GM20000 (cell line): Measurements from ENCODE around the gene ARSB.

Experiments
- DNase-seq: peaks from one replicate; pipeline ENCODE4 v3.0.0; 2012; ENCODE audit warnings: low spot score
- CTCF ChIP-seq: IDR thresholded peaks from 2 replicates; pipeline ENCODE4 v1.5.1; 2012; ENCODE audit warnings: mild to moderate bottlenecking, control low read depth; ENCODE audit errors: extremely low read depth, missing control alignments

ARSB gene

DNA sequence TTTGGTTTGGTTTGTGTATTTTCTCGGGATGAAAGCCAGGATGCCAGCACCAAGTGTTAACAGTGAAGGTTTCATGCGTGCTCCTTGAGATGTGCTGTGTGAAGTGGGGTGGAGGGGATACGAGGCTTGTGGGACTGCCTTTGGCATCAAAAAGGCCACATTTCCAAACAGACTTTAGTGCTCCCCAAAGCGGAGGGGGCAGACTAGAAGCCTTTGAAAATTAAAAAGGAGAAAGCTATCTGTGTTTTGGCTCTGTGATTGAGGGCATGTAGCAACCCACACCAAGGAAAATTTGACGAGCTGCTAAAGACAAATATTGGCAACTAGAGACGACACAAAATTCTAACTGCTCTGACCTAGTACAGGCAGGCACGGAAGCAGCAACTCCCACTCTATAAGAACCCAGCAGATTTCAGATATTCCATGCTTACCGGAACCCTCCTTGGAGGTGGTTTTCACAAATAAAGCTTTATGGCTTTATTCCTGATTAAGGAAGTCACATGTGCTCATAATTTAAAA, 154.5 kb downstream of the ARSB start:
- no peak for TF ChIP-seq CTCF
- no peak for DNase-seq

DNA sequence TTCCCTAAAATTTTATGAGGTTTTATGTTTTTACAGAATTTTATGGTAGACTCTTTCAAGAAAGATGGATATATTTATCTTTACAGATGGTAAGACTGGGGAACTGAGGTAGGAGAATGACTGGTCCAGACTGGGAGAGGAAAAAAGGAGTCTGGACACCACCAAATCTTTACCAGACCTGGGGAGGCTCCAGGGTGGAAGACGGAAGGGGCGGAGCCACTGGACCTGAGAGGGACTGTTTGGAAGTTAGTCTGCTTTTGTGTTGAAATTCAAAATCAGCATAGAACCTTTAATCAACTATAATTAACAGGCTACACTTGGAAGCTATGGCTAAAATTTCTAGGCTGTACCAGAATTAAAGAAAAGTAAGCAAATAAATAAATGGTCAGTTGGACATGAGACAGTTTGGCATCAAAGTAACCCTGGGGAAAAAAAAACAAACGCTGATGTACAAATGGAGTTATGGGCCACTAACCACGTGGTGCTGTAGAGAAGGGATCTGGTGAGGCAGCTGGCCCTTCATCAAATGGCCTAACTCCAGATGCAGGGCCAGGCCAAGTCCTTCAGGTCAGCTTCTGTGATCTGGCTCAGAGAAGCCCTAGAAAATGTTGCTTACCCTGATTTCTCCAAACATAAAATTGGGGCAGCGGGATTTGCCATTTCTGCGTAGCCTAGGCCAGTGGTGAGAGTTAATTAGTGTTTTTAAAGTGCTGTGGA, 155.1 kb downstream of the ARSB start:
- TF ChIP-seq CTCF: no peak
- no peak for DNase-seq

DNA sequence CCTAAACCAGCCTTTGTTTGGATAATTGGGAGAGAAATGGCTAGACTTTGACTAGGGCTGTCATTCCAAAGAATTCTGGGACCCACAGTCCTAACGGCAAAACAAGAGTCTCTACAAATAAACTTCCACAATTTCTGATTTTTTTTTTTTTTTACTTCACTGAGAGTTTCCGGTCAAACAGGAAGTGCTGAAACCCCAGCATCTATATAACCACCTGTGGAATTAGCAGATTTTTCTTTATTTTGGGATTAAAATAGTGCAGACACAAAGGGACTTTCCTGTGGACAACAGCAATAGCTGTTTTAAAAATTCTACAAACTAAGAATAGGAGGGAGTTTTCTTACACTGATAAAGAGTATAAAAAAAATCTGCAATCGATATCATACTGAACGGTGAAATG, 157.4 kb downstream of the ARSB start:
- no peak for TF ChIP-seq CTCF
- no peak for DNase-seq

DNA sequence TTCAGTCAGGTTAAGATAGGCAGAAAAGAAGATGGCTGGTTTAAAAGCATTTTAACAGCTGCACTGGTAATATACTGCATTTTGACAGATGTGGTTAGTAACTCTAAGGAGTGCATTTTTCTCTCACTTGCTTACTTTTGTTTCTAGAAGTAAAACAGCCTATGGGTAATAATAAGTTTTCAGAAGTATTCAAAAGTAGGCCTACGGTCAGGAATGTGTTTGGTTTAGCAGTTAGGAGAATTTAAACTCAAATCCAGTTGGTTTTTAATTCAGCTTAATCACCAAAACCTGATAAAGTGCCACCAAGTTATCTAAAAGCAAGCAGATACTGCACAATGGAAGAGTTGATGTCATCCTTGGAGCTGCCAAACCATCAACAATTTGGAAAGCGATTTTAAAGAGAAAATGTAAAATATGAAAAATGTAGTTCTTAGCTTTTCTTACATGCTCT, 160.3 kb downstream of the ARSB start:
- DNase-seq: no peak
- no peak for TF ChIP-seq CTCF

DNA sequence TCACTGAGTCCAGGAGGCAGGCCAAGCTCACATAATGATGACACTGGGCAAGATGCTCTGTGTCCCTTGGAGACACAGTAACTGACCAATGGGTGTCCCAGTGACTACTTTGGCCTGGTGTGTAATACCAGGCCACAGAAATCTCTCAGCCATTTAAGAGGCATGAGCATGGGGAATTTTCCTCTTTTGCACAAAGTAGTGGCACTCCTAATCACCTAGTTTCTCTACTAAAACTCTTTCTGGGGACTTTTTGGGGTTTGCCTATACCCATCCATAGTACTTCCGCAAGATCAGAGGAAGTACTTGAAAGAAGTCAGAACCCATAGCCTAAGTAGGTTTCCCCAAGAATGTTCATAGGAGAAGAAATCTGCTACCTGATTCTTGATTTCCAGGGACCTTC, 161.9 kb downstream of the ARSB start:
- TF ChIP-seq CTCF: no peak
- peak; percentile 31 for DNase-seq

- no peak for TF ChIP-seq CTCF
- DNase-seq: no peak
These were observed 163.5 kb downstream of the ARSB start for GRCh38 chr5:78821536-78822021.

- TF ChIP-seq CTCF: no peak
- no peak for DNase-seq
These were observed 165.4 kb downstream of the ARSB start for GRCh38 chr5:78819707-78820106.
